ENCODE measurements around the gene SERPINB5. TPM values are rescaled to one million over a fixed set of nuclear protein-coding genes. Genes with fewer than 3 reads are reported as not detected.

SERPINB5 gene
- total and polyA plus RNA-seq, 4 donors = 0.05 TPM; not detected in 3

DNA sequence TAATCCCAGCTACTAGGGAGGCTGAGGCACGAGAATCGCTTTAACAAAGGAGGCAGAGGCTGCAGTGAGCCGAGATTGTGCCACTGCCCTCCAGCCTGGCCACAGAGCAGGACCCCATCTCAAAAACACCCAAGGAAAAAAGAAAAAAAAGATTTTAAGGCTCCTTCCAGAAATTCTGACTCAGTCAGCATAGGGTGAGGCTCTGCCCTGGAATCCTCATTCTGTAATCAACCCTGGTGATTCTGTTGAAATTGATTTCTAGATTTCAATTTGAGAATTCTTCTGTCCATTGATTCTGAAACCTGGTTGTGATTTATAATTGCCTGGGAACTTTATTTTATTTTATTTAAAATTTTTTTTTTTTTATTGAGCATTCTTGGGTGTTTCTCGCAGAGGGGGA is 27.3 kb upstream of the SERPINB5 start:
- 89% methylated on average over 4 of the region's 4 CpGs for WGBS
- Histone ChIP-seq H3K4me1 (ENCODE audit: control insufficient read depth in 4 of 4, insufficient read depth in 4 of 4, low read length in 3 of 4) (peaks cover 0 to 13% (median 5%) of the 10 kb centered on the region in 4 donors), H3K4me3 (ENCODE audit: low read depth in 1 of 3, low read length in 3 of 3) (no peak overlapping the region), H3K9me3 (ENCODE audit: control insufficient read depth in 4 of 4, low read length in 3 of 4) (no peaks in the 10 kb centered on the region), H3K9ac (ENCODE audit: low read depth in 1 of 2, low read length in 2 of 2) (no peak overlapping the region), H3K36me3 (ENCODE audit: control insufficient read depth in 4 of 4, insufficient read depth in 3 of 4, low read depth in 1 of 4, low read length in 3 of 4) (no peaks in the 10 kb centered on the region), H3K27ac (ENCODE audit: low read depth in 1 of 2, low read length in 2 of 2) (no peak overlapping the region), H3K27me3 (ENCODE audit: control insufficient read depth in 4 of 4, insufficient read depth in 4 of 4, low read length in 3 of 4) (no peaks in the 10 kb centered on the region)
- TF ChIP-seq HNF4G (IDR thresholded peaks at IDR 0.05) = no peak
- TF ChIP-seq FOXA1 (IDR thresholded peaks at IDR 0.05) = no peak
- TF ChIP-seq JUND (IDR thresholded peaks at IDR 0.05) = no peak
- no peak for TF ChIP-seq FOXA2 (IDR thresholded peaks at IDR 0.05)
- TF ChIP-seq TAF1 (conservative IDR thresholded peaks at IDR 0.05) = no peak
- no peak for TF ChIP-seq GABPA (IDR thresholded peaks at IDR 0.05 in 1 of 2, conservative IDR thresholded peaks at IDR 0.05 in 1 of 2)
- TF ChIP-seq, protein P1, sequence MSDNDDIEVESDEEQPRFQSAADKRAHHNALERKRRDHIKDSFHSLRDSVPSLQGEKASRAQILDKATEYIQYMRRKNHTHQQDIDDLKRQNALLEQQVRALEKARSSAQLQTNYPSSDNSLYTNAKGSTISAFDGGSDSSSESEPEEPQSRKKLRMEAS (IDR thresholded peaks at IDR 0.05) = no peak
- TF ChIP-seq, protein P2, sequence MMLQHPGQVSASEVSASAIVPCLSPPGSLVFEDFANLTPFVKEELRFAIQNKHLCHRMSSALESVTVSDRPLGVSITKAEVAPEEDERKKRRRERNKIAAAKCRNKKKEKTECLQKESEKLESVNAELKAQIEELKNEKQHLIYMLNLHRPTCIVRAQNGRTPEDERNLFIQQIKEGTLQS (IDR thresholded peaks at IDR 0.05) = no peak
- no peak for TF ChIP-seq HNF4A (conservative IDR thresholded peaks at IDR 0.05)
- no peak for TF ChIP-seq RXRA (IDR thresholded peaks at IDR 0.05)
- TF ChIP-seq, protein P3, sequence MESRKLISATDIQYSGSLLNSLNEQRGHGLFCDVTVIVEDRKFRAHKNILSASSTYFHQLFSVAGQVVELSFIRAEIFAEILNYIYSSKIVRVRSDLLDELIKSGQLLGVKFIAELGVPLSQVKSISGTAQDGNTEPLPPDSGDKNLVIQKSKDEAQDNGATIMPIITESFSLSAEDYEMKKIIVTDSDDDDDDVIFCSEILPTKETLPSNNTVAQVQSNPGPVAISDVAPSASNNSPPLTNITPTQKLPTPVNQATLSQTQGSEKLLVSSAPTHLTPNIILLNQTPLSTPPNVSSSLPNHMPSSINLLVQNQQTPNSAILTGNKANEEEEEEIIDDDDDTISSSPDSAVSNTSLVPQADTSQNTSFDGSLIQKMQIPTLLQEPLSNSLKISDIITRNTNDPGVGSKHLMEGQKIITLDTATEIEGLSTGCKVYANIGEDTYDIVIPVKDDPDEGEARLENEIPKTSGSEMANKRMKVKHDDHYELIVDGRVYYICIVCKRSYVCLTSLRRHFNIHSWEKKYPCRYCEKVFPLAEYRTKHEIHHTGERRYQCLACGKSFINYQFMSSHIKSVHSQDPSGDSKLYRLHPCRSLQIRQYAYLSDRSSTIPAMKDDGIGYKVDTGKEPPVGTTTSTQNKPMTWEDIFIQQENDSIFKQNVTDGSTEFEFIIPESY (IDR thresholded peaks at IDR 0.05) = no peak
- TF ChIP-seq, protein P4, sequence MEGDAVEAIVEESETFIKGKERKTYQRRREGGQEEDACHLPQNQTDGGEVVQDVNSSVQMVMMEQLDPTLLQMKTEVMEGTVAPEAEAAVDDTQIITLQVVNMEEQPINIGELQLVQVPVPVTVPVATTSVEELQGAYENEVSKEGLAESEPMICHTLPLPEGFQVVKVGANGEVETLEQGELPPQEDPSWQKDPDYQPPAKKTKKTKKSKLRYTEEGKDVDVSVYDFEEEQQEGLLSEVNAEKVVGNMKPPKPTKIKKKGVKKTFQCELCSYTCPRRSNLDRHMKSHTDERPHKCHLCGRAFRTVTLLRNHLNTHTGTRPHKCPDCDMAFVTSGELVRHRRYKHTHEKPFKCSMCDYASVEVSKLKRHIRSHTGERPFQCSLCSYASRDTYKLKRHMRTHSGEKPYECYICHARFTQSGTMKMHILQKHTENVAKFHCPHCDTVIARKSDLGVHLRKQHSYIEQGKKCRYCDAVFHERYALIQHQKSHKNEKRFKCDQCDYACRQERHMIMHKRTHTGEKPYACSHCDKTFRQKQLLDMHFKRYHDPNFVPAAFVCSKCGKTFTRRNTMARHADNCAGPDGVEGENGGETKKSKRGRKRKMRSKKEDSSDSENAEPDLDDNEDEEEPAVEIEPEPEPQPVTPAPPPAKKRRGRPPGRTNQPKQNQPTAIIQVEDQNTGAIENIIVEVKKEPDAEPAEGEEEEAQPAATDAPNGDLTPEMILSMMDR (IDR thresholded peaks at IDR 0.05; ENCODE audit: low read depth, low read length, missing input control) = no peak
- no peak for TF ChIP-seq RAD21 (IDR thresholded peaks at IDR 0.05)
- no peak for TF ChIP-seq EGR1 (IDR thresholded peaks at IDR 0.05; ENCODE audit: low read depth in 2 of 2)
- no peak for TF ChIP-seq SP1 (IDR thresholded peaks at IDR 0.05)
- no peak for DNase-seq (ENCODE audit: low spot score)

DNA sequence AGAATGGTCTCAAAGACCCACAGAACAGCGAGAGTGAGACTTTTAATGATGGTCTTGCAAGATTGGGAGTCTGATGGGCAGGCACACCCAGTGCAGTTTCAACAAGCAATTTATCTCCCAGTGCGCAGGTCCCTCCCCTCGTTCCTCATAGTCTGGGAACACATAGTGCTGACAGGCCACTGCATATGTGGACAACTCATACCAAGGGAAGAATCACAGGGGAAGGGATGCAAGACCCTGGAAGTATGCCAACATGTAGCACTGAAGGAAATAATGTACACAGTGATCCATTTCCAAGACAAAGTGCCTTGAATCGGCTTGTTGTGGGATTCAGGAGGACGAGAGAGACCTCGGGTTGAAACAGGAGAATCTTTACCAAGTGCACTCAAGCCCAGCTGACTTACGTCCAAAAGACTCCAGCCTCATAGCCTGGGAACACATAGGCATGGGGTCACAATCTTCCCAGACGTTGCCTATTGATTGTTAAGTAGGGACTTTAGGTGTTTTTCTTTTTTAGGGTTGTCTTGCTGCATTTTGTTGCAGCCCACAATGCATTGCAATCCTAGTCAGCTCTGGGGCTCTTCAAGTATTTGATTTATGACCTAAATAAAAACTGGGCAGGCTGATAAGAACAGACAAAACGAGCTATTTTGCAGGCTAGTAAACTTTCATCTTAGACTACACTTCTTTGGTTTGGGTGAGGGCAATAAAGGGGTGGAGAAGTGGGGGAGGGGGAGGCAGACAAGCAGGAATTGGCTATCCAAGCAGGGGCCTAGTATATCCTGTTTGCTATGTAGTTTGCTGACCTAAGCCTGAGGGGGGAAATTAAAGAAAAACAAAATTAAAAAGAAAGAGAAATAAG is 24.7 kb upstream of the SERPINB5 start:
- no peaks in the 10 kb centered on the region for H3K36me3 ChIP-seq (ENCODE audit: control insufficient read depth in 4 of 4, insufficient read depth in 3 of 4, low read depth in 1 of 4, low read length in 3 of 4)
- H3K4me1 ChIP-seq (ENCODE audit: control insufficient read depth in 4 of 4, insufficient read depth in 4 of 4, low read length in 3 of 4) = peaks cover 0 to 5% (median 2%) of the 10 kb centered on the region in 4 donors
- H3K9ac ChIP-seq (ENCODE audit: low read depth in 1 of 2, low read length in 2 of 2) = no peak overlapping the region
- WGBS = 64% methylated on average over 9 of the region's 9 CpGs
- DNase-seq (ENCODE audit: low spot score) = no peak
- H3K4me3 ChIP-seq (ENCODE audit: low read depth in 1 of 3, low read length in 3 of 3) = no peak overlapping the region
- H3K27me3 ChIP-seq (ENCODE audit: control insufficient read depth in 4 of 4, insufficient read depth in 4 of 4, low read length in 3 of 4) = no peaks in the 10 kb centered on the region
- no peak overlapping the region for H3K27ac ChIP-seq (ENCODE audit: low read depth in 1 of 2, low read length in 2 of 2)
- no peaks in the 10 kb centered on the region for H3K9me3 ChIP-seq (ENCODE audit: control insufficient read depth in 4 of 4, low read length in 3 of 4)
- TF ChIP-seq, protein P5, sequence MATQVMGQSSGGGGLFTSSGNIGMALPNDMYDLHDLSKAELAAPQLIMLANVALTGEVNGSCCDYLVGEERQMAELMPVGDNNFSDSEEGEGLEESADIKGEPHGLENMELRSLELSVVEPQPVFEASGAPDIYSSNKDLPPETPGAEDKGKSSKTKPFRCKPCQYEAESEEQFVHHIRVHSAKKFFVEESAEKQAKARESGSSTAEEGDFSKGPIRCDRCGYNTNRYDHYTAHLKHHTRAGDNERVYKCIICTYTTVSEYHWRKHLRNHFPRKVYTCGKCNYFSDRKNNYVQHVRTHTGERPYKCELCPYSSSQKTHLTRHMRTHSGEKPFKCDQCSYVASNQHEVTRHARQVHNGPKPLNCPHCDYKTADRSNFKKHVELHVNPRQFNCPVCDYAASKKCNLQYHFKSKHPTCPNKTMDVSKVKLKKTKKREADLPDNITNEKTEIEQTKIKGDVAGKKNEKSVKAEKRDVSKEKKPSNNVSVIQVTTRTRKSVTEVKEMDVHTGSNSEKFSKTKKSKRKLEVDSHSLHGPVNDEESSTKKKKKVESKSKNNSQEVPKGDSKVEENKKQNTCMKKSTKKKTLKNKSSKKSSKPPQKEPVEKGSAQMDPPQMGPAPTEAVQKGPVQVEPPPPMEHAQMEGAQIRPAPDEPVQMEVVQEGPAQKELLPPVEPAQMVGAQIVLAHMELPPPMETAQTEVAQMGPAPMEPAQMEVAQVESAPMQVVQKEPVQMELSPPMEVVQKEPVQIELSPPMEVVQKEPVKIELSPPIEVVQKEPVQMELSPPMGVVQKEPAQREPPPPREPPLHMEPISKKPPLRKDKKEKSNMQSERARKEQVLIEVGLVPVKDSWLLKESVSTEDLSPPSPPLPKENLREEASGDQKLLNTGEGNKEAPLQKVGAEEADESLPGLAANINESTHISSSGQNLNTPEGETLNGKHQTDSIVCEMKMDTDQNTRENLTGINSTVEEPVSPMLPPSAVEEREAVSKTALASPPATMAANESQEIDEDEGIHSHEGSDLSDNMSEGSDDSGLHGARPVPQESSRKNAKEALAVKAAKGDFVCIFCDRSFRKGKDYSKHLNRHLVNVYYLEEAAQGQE (IDR thresholded peaks at IDR 0.05) = no peak
- TF ChIP-seq, protein P1 (IDR thresholded peaks at IDR 0.05) = no peak
- TF ChIP-seq JUND (IDR thresholded peaks at IDR 0.05) = no peak
- TF ChIP-seq GABPA (IDR thresholded peaks at IDR 0.05 in 1 of 2, conservative IDR thresholded peaks at IDR 0.05 in 1 of 2) = no peak
- no peak for TF ChIP-seq RAD21 (IDR thresholded peaks at IDR 0.05)
- no peak for TF ChIP-seq FOXA2 (IDR thresholded peaks at IDR 0.05)
- TF ChIP-seq NR2F2 (IDR thresholded peaks at IDR 0.05) = no peak
- TF ChIP-seq YY1 (IDR thresholded peaks at IDR 0.05) = no peak
- no peak for TF ChIP-seq HNF4A (conservative IDR thresholded peaks at IDR 0.05)
- no peak for TF ChIP-seq RXRA (IDR thresholded peaks at IDR 0.05)
- TF ChIP-seq FOXA1 (IDR thresholded peaks at IDR 0.05) = no peak
- TF ChIP-seq, protein P4 (IDR thresholded peaks at IDR 0.05; ENCODE audit: low read depth, low read length, missing input control) = no peak
- TF ChIP-seq EGR1 (IDR thresholded peaks at IDR 0.05; ENCODE audit: low read depth in 2 of 2) = no peak
- no peak for TF ChIP-seq TAF1 (conservative IDR thresholded peaks at IDR 0.05)
